HK-2 (cell line): Measurements from ENCODE around the gene EIF3CL.
"Not testable (repeated sequence)": the region's sequence is repeated elsewhere in the genome, so short reads cannot be mapped to it uniquely, and the experiment has no call there.

Experiments
- DNase-seq: peaks from one replicate; pipeline ENCODE4 v3.0.0-alpha.2; 2018; ENCODE audit not compliant: unreplicated experiment

EIF3CL gene, protein sequence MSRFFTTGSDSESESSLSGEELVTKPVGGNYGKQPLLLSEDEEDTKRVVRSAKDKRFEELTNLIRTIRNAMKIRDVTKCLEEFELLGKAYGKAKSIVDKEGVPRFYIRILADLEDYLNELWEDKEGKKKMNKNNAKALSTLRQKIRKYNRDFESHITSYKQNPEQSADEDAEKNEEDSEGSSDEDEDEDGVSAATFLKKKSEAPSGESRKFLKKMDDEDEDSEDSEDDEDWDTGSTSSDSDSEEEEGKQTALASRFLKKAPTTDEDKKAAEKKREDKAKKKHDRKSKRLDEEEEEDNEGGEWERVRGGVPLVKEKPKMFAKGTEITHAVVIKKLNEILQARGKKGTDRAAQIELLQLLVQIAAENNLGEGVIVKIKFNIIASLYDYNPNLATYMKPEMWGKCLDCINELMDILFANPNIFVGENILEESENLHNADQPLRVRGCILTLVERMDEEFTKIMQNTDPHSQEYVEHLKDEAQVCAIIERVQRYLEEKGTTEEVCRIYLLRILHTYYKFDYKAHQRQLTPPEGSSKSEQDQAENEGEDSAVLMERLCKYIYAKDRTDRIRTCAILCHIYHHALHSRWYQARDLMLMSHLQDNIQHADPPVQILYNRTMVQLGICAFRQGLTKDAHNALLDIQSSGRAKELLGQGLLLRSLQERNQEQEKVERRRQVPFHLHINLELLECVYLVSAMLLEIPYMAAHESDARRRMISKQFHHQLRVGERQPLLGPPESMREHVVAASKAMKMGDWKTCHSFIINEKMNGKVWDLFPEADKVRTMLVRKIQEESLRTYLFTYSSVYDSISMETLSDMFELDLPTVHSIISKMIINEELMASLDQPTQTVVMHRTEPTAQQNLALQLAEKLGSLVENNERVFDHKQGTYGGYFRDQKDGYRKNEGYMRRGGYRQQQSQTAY

DNA sequence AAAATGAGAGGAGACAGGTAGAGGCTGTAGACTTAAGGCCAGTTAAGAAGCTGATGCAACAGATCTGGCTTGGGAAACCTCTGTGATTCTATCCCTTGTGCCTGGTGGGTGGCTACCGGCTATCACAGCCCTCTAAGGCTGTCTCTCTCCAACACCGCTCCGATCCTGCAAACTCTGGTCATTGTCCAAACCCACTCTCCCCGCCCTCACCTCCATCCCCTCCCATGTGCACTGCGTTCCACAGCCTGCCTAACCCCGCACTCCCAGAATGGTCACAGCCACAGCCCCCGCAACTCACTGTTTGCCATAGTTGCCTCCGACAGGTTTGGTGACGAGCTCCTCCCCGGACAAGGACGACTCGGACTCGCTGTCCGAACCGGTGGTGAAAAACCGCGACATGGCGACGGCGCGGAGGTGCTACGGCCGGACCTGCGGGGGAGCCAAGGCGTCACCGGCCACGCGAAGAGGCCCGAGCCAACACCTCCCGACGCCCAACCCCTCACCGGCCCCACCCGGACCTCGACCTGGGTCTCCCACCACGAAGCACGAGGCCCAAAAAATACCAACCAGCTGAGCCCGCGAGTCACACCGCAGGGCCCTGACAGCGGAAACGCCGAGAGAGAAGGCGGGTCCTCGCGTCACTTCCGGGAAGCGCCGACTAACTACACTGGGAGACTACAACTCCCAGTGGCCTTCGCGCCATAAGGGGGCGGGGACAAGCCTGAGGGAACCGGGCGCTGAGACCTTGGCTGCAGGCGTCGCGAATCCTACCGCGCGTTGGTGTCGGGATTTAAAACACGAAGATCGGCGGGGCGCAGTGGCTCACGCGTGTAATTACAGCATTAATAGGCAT, at the start of gene EIF3CL:
TSS of gene EIF3CL (minus strand) at position 622 of the 853 bp plus-strand sequence. CDS start at position 399, 223 bp downstream.
- not testable (repeated sequence) for DNase-seq

DNA sequence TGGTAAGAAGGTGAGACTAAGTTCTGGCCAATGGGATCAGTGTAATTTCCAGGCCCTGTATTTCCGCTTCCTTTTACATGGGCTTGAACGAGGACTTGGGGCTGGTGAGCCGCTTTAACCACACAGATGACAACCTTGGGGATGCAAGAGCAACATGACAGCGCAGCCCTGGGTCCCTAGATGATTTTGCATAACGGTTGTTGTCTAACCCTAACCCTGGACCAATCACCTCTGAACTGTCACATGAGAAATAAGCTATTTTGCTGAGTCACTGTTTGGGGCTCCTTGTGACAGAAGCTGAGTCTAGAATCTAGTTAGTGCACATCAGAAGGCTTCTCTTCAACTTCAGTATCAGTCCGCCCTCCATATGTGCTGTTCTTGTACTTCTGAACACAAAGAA, 43.4 kb upstream of the EIF3CL start:
- not testable (repeated sequence) for DNase-seq

DNA sequence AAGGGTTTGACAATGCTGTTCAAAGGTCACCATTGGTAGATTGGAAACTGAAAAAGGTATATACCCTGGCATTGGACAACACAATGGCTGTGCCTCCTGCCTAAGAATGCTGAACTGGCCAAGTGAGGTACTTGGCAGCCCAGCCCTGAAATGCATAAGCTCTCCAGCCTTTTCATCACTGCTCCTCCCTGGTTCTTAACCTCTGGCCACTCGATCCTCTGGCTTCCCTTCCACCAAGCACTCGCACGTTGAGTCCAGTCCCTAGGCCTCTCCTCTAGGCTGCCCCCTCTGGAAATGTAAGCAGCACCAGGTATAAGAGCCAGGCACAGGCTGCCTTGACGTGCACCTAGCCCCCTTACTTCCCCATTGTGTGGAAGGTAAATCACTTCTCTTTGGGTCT, 42.7 kb upstream of the EIF3CL start:
- not testable (repeated sequence) for DNase-seq

DNA sequence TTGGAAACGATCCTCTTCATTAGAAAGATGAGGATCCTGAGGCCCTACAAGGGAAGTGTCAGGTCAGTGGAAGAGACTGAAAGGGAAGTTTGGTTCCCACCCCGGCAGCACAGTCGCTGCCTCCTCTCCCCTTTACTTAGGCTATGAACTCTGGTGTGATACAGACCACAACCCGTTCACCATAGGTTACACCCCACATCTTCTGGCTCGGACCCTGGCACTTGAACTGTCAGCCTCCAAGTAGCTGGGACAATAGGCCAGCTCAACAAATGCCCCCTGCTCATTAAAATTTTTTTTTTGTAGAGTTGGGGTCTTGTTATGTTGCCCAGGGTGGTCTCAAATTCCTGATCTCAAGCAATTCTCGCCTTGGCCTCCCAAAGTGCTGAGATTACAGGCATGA, 40.3 kb upstream of the EIF3CL start:
- not testable (repeated sequence) for DNase-seq

DNA sequence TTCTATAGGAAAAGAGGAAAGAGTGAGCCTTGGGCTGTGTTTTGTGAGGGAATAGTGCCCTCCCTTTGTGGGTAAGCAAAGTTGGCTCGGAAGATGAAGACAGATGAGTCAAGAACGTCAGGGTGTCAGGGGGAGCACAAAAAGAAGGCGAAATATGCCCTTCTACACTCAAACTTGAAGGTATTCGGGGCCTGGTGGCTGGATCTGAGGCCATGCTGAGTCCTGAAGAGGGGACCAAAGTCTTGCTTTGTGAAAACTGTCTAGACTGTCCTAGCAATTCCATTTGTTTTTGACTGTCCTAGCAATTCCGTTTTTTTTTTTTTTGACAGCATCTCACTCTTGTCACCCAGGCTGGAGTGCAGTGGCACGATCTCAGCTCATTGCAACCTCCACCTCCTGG, 35.3 kb upstream of the EIF3CL start:
- not testable (repeated sequence) for DNase-seq

DNA sequence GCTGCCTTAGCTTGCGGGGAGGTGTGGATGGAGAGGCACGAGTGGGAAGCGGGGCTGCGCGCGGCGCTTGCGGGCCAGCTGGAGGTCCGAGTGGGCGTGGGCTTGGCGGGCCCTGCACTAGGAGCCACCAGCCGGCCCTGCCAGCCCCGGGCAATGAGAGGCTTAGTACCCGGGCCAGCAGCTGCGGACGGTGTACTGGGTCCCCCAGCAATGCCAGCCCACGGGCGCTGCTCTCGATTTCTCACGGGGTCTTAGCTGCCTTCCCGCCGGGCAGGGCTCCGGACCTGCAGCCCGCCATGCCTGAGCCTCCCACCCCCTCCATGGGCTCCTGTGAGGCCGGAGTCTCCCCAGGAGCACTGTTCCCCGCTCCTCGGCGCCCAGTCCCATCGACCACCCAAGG, 31.7 kb upstream of the EIF3CL start:
- DNase-seq, result not testable (repeated sequence)

DNA sequence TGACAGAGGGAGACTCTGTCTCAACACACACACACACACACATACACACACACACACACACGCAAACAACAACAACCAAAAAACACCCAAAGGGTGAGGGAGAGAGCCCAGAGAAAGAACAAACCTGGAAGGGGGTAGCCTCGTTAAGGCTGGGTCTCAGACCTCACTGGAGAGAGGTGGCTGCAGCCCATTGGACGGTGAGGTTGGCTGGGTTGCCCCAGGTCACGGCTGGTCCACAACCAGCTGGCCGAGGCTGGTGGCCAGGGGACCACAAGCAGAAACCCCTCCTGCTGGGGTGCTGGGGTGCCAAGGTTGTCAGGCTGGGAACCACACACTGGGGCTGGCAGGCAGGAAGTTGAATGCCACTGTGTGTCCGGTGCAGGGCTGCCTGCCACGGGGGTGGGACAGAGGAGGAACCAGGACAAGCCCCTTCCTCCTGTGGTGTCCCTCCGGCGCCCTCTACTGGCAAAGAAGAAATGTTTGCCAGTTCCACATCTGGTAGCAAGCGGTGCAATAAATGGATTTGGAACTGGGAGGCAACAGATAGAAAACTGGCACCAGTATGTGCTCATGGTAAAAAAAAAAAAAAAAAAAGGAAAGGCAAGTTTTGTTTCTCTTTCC, 22.5 kb upstream of the EIF3CL start:
- DNase-seq, result not testable (repeated sequence)

DNA sequence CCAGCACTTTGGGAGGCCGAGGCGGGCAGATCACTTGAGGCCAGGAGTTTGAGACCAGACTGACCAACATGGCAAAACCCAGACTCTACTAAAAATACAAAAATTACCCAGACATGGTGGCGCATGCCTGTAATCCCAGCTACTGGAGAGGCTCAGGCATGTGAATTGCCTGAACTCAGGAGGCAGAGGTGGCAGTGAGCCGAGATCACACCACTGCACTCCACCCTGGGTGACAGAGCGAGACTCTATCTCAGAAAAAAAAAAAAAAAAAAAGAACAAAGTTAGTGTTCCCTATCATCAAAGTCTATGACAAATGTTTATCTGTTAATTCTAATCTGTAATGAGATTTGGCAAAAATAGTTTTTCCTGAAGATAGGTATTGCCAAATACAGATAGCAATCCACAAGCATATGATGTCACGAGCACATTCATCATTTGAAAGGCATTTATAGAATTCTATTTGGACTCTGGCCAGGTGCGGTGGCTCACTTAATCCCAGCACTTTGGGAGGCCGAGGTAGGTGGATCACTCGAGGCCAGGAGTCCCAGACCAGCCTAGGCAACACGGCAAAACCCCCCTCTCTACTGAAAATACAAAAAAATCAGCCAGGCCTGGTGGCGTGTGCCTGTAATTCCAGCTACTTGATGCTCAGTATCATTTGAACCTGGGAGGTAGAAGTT, 17.6 kb upstream of the EIF3CL start:
- not testable (repeated sequence) for DNase-seq

DNA sequence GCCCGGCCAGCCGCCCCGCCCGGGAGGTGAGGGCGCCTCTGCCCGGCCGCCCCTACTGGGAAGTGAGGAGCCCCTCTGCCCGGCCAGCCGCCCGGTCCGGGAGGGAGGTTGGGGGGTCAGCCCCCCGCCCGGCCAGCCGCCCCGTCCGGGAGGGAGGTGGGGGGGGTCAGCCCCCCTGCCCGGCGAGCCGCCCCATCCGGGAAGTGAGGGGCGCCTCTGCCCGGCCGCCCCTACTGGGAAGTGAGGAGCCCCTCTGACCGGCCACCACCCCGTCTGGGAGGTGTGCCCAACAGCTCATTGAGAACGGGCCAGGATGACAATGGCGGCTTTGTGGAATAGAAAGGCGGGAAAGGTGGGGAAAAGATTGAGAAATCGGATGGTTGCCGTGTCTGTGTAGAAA, 13.4 kb upstream of the EIF3CL start:
- not testable (repeated sequence) for DNase-seq

DNA sequence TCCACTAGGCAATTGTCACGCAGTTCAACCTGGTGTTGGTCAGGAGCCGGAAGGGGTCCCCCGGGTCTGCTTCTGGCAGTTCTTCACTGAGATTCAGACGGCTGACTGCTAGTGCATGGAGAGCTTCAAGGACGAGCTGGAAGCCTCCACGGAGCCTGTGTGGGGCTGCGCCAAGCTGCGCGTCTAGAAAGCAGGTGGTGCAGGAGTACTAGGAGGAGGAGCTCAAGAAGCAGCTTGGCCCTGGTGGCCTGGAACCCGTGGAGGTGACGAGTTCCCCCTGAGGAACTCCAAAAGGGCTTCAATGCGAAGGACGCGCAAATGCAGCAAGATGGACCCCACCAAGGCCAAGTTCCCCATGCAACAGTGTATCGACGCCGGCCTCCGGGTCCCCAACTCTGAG, 10.9 kb upstream of the EIF3CL start:
- DNase-seq, result not testable (repeated sequence)

DNA sequence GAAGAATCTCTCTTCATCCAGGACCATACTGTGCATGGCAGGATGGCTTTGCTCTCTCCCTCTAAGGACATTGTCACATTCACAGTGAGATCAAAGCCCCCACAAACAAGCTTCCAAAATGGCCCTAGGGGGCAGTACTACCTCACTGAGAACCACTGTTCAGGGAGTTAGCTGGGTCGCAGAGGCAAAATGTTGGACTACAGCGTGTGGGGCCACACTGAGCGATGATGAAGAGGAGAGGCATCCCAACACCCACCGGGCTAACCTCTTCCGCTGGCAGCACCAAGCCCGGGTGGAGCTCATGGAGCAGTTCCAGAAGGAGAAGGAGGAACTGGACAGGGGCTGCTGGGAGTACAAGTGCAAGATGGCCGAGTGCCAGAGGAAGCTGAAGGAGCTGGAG, 9.9 kb upstream of the EIF3CL start:
- DNase-seq, result not testable (repeated sequence)

DNA sequence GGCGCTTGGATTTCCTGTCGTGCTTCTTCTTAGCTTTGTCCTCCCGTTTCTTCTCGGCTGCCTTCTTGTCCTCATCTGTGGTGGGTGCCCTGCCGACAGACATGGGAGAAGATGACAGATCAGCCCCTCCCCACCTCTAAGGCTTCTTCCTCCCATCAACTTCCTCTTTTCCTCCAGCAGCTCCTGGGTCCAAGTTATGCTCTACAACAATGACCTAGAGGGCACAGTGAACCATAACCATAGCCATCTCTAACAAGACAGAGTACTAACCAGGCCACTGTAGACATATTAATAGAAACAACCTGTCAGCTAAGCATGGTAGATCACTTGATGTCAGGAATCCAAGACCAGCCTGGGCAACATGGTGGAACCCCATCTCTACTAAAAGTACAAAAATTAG, 11.6 kb downstream of the EIF3CL start:
- DNase-seq, result not testable (repeated sequence)

DNA sequence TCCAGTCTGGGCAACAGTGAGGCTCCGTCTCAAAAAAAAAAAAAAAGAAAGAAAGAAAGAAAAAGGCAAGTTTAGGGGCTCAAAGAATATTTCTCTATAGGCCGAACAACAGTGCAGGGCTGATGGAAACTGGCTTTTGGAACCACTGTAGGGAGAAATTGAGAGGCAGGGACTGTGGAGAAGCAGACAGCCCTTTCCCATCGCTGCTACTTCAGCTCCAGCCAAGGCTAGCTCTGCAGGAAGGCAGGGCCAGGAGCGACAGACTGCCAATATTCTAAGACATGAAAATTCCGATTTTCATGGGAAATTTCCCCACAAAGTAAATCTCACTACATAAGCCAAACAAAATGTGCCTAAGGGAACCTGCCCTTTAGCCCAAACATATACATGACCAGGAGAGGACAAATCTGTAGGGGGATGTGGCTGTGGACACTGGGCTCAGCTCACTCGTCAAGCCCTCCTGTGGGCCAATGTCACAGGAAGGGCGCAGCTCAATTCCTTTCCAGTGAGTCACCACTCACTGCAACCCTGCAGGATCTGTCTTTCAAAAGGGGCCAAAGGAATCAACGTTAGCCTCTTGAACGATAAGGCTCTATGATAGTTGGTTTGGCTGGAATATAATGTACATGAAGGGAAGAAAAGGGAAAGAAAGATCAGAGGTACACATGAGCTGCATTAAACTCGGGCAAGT, 21.3 kb downstream of the EIF3CL start:
- DNase-seq, result not testable (repeated sequence)

DNA sequence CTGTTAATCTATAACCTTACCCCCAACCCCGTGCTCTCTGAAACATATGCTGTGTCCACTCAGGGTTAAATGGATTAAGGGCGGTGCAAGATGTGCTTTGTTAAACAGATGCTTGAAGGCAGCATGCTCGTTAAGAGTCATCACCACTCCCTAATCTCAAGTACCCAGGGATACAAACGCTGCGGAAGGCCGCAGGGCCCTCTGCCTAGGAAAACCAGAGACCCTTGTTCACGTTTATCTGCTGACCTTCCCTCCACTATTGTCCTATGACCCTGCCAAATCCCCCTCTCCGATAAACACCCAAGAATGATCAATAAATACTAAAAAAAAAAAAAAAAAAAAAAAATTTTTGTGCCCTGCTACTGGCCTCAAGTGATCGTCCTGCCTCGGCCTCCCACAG, 25.8 kb downstream of the EIF3CL start:
- DNase-seq, result not testable (repeated sequence)

DNA sequence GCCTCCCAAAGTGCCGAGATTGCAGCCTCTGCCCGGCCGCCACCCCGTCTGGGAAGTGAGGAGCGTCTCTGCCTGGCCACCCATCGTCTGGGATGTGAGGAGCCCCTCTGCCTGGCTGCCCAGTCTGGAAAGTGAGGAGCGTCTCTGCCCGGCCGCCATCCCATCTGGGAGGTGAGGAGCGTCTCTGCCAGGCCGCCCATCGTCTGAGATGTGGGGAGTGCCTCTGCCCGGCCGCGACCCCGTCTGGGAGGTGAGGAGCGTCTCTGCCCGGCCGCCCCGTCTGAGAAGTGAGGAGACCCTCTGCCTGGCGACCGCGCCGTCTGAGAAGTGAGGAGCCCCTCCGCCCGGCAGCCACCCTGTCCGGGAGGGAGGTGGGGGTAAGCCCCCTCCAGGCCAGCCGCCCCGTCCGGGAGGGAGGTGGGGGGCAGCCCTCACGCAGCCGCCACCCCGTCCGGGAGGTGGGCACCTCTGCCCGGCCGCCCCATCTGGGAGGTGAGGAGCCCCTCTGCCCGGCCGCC, 26.5 kb downstream of the EIF3CL start:
- not testable (repeated sequence) for DNase-seq

DNA sequence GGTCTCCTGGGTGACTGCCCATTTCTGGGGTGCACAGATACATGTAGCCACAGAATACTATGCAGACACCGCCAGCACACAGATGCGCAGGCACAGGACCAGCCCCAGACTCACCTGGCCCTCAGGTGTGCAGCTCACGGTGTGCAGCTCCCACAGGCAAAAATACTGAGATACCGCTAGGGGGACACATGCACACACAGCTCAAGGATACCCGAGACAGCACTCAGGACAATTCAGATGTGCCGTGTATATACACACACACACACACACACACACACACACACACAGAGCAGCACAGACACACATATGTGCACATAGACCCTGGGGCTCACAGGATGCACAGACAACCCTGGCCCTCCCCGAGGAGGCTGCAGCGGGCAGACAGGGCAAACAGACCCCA, 28.5 kb downstream of the EIF3CL start:
- not testable (repeated sequence) for DNase-seq

DNA sequence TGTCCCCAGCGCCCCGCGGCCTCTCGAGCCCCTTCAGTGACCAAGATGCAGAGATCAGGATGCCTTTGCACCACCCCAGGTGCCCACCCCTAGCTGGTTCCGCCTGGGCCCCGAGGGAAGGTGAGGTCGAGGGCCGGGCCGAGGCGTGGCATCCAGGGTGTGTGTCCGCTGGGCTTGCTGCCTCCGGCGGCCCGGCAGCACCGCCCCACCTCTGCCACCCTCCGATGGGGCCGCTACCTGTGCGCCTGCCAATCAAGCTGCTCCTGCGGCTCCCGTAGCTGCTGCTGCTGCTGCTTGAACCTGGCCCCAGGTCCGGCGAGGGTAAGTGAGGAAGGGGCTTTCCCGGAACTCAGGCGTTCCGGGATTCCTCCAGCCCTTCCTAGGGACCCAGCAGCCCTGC, 29.4 kb downstream of the EIF3CL start:
- DNase-seq, result not testable (repeated sequence)

DNA sequence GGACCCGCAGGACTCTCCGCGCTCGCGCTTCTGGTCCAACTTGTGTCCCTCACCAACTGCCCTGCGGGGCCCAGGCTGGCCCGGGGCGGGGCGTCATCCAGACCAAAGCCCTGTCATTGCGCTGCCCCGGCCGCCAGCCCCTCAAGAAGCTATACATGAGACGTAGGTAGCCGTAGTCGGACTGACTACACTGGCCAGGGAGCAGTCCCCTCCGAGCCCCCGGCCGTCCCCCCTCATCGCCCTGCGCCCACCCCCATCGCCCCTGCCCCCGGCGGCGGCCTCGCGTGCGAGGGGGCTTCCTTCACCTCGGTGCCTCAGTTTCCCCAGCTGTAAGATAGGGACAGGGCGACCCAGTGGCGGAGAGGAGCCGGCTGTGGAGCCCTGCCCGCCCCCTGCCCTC, 35.7 kb downstream of the EIF3CL start:
- DNase-seq, result not testable (repeated sequence)

DNA sequence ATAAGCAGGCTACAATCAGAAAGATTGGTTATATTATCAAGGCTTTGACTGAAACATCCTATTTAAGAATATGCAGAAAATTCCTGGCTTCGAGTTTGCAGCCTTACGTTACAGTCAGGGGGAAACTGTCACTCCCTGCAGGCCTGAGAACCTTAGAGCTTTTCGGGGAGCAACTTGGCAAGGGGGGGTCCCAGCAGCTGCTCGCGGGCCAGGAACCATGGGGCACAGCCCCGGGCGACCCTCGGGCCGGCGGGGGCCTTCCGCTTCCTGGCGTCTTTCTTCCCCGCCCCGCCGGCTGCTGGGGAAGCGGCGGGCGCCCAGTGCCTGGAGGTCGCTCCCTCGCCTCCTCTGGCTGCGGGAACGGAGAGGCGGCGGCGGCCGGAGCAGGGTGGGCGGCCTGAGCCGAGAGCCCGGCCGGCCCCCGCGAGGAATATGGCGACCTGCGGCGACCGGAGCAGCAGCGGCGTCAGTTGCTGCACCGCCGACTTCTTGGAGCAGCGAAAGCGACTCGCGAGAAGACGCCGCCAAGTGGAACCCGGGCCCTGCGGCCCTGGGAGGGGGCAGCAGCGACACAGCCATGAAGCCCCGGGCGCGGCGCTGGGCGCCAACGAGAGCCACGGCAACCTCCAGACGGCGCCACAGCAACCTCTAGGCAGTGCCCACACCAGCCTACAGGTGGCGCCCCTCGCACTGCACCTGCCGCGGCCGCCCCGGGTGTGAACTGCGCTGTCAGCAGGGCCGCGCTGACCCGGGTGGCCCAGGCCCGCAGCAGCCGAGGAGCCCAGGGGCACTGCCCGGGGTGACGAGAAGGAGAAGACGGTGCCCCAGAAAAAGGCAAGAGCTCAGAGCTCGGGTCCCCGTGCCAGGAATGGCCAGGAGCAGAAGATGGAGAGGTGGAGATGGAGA, 39.1 kb downstream of the EIF3CL start:
- not testable (repeated sequence) for DNase-seq
